Testis (tissue), 2 donors: ENCODE measurements around the gene TFF3.

Experiments
- POLR2A ChIP-seq: fragments of 450-650 bp; IDR thresholded peaks from one replicate; pipeline ENCODE4 v1.6.1; 2017; ENCODE audit warnings: antibody characterized with exemption, mild to moderate bottlenecking, moderate library complexity
- TF ChIP-seq, protein P1 (sequence below), 3 experiments: fragments of 450-650 bp in 2 of 3; fragments of 200-600 bp in 1 of 3; sonication (generic) in 1 of 3; IDR thresholded peaks; one replicate each; pipeline ENCODE4 v1.5.1; 2016 to 2019; ENCODE audit warnings: antibody characterized with exemption in 3 of 3, mild to moderate bottlenecking in 2 of 3, moderate library complexity in 1 of 3

DNA sequence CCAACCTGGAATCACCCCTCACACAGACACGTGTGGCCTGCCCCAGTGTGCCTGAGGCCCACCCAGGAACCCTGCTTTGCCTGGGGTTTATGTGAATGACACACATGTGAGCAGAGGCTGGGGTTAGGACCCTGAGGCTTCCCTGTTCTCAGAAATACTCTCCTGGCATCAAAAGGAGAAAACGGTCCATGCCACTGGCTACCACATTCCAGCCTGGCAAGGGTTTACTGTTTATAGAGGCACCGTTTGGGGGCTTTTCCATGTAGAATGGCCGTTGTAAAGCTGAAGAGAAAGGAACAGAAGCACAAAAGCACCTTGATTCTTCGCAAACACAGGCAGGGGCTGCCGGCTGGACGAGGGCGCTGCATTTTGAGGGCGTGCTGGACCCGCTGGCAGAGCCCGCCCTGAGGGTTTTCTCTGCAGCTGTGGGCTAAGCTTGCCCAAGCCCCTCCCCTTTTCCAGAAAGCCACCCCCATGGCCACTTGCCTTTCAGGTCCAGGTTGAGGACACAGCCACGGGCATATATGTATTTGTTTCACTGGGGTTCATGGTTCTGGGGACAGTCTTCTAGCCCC lies 13.0 kb downstream of the TFF3 start:
- no peak for TF ChIP-seq POLR2A
- TF ChIP-seq, protein P1, sequence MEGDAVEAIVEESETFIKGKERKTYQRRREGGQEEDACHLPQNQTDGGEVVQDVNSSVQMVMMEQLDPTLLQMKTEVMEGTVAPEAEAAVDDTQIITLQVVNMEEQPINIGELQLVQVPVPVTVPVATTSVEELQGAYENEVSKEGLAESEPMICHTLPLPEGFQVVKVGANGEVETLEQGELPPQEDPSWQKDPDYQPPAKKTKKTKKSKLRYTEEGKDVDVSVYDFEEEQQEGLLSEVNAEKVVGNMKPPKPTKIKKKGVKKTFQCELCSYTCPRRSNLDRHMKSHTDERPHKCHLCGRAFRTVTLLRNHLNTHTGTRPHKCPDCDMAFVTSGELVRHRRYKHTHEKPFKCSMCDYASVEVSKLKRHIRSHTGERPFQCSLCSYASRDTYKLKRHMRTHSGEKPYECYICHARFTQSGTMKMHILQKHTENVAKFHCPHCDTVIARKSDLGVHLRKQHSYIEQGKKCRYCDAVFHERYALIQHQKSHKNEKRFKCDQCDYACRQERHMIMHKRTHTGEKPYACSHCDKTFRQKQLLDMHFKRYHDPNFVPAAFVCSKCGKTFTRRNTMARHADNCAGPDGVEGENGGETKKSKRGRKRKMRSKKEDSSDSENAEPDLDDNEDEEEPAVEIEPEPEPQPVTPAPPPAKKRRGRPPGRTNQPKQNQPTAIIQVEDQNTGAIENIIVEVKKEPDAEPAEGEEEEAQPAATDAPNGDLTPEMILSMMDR (IDR thresholded peaks at IDR 0.05) = no peak
